HepG2 (cell line): ENCODE data around the gene ZMYND8. TPM values are rescaled to one million over a fixed set of nuclear protein-coding genes. Genes with fewer than 3 reads are reported as not detected.

Source experiments
- CENPBD1 ChIP-seq: sonication (generic); formaldehyde crosslinking; IDR thresholded peaks from 2 replicates; pipeline ENCODE4 v1.8.0; 2022; ENCODE audit warnings: missing genetic modification reagents, low read depth, mild to moderate bottlenecking, borderline replicate concordance
- CHD2 ChIP-seq: IDR thresholded peaks from 2 replicates; pipeline ENCODE4 v1.6.1; 2011; ENCODE audit warnings: low read depth, low read length, improper control_type of control experiment
- EHMT2 ChIP-seq: fragments of 200-600 bp; sonication (generic); IDR thresholded peaks from 2 replicates; pipeline ENCODE4 v1.7.0; 2017; ENCODE audit warnings: antibody characterized with exemption, low read depth, low read length, borderline replicate concordance
- EZH2 ChIP-seq: conservative IDR thresholded peaks from 2 replicates; pipeline ENCODE4 v1.6.1; 2012; ENCODE audit warnings: mild to moderate bottlenecking, low read depth, low read length, moderate library complexity
- FOXK1 ChIP-seq: sonication (generic); formaldehyde crosslinking; IDR thresholded peaks from 2 replicates; pipeline ENCODE4 v1.4.0; 2020; ENCODE audit warnings: low read depth, missing genetic modification reagents, borderline replicate concordance
- GATA4 ChIP-seq: sonication (generic); IDR thresholded peaks from 2 replicates; pipeline ENCODE4 v1.6.1; 2016; ENCODE audit warnings: antibody characterized with exemption, low read depth, borderline replicate concordance
- HDAC1 ChIP-seq: sonication (generic); formaldehyde crosslinking; IDR thresholded peaks from 2 replicates; pipeline ENCODE4 v1.5.1; 2020; ENCODE audit warnings: mild to moderate bottlenecking, missing genetic modification reagents
- ISX ChIP-seq: sonication (generic); formaldehyde crosslinking; conservative IDR thresholded peaks from 2 replicates; pipeline ENCODE4 v1.5.0; 2020; ENCODE audit warnings: missing genetic modification reagents
- KLF11 ChIP-seq: IDR thresholded peaks from 2 replicates; pipeline ENCODE4 v1.6.1; 2016; ENCODE audit warnings: missing compliant biosample characterization
- KLF12 ChIP-seq: sonication (generic); formaldehyde crosslinking; IDR thresholded peaks from 2 replicates; pipeline ENCODE4 v1.4.0; 2020; ENCODE audit warnings: missing genetic modification reagents, borderline replicate concordance
- MBNL3 ChIP-seq: fragments of 250-450 bp; sonication (Bioruptor Pico); conservative IDR thresholded peaks from 2 replicates; pipeline ENCODE4 v1.8.0; 2022; ENCODE audit warnings: mild to moderate bottlenecking, inconsistent platforms
- PBX3 ChIP-seq: sonication (generic); formaldehyde crosslinking; IDR thresholded peaks from 2 replicates; pipeline ENCODE4 v1.8.1; 2023; ENCODE audit warnings: missing genetic modification reagents, inconsistent platforms, borderline replicate concordance
- POLR2A ChIP-seq, 2 experiments: IDR thresholded peaks; 2 replicates each; pipeline ENCODE4 v1.6.1; 2011; ENCODE audit warnings: low read depth in 2 of 2, low read length in 2 of 2, mild to moderate bottlenecking in 1 of 2, moderate library complexity in 1 of 2; ENCODE audit not compliant: insufficient read depth in 1 of 2
- PREB ChIP-seq: sonication (generic); formaldehyde crosslinking; IDR thresholded peaks from 2 replicates; pipeline ENCODE4 v1.4.0; 2020; ENCODE audit warnings: missing genetic modification reagents
- SIX4 ChIP-seq: sonication (generic); formaldehyde crosslinking; IDR thresholded peaks from 2 replicates; pipeline ENCODE4 v1.4.0; 2020; ENCODE audit warnings: missing genetic modification reagents
- SMYD3 ChIP-seq: sonication (generic); formaldehyde crosslinking; IDR thresholded peaks from 2 replicates; pipeline ENCODE4 v1.8.1; 2023; ENCODE audit warnings: mild to moderate bottlenecking, missing genetic modification reagents
- SP140L ChIP-seq: sonication (generic); formaldehyde crosslinking; IDR thresholded peaks from 2 replicates; pipeline ENCODE4 v1.4.0; 2020; ENCODE audit warnings: missing genetic modification reagents, borderline replicate concordance
- SRF ChIP-seq: IDR thresholded peaks from 2 replicates; pipeline ENCODE4 v1.6.1; 2011; ENCODE audit warnings: mild to moderate bottlenecking, low read depth, low read length, moderate library complexity
- STAT6 ChIP-seq: sonication (generic); formaldehyde crosslinking; IDR thresholded peaks from 2 replicates; pipeline ENCODE4 v1.4.0; 2020; ENCODE audit warnings: missing genetic modification reagents, mild to moderate bottlenecking, borderline replicate concordance
- U2AF1 ChIP-seq: fragments of 200-400 bp; formaldehyde crosslinking; optimal IDR thresholded peaks from 2 replicates; pipeline ENCODE3; 2017; ENCODE audit warnings: mild to moderate bottlenecking, low read depth, low read length
- ZNF251 ChIP-seq: sonication (generic); formaldehyde crosslinking; IDR thresholded peaks from 2 replicates; pipeline ENCODE4 v1.9.0; 2021; ENCODE audit warnings: mild to moderate bottlenecking, missing genetic modification reagents
- ZNF264 ChIP-seq: sonication (generic); formaldehyde crosslinking; IDR thresholded peaks from 2 replicates; pipeline ENCODE4 v1.4.0; 2020; ENCODE audit warnings: missing genetic modification reagents
- ZNF549 ChIP-seq: sonication (generic); formaldehyde crosslinking; IDR thresholded peaks from 2 replicates; pipeline ENCODE4 v1.5.0; 2020; ENCODE audit warnings: missing genetic modification reagents
- ZNF703 ChIP-seq: sonication (generic); formaldehyde crosslinking; IDR thresholded peaks from 2 replicates; pipeline ENCODE4 v1.5.1; 2020; ENCODE audit warnings: missing genetic modification reagents, mild to moderate bottlenecking, moderate library complexity, borderline replicate concordance
- ZNF713 ChIP-seq: sonication (generic); formaldehyde crosslinking; IDR thresholded peaks from 2 replicates; pipeline ENCODE4 v1.4.0; 2020; ENCODE audit warnings: mild to moderate bottlenecking, missing genetic modification reagents
- ZNF740 ChIP-seq: sonication (generic); formaldehyde crosslinking; IDR thresholded peaks from 2 replicates; pipeline ENCODE4 v1.4.0; 2020; ENCODE audit warnings: missing genetic modification reagents
- polyA plus RNA-seq, 8 experiments: library from polyadenylated mRNA; depleted of rRNA in 3 of 8; stranded (reverse) in 7 of 8; unstranded in 1 of 8; fragments of >200 nt; fragmentation: Illumina TruSeq in 4 of 8; extraction: Trizol in 4 of 8; gene quantifications; 2 replicates each; pipeline versions ENCODE4 v1.2.1 to v1.2.3, GENCODE V29; 2011 to 2016; ENCODE audit warnings: low read depth in 4 of 8, missing spikeins in 1 of 8, mixed read lengths in 1 of 8; ENCODE audit not compliant: insufficient read depth in 1 of 8
- total RNA-seq, 5 experiments: library from RNA; depleted of rRNA; stranded (reverse); fragments of >200 nt; fragmentation: Illumina TruSeq; extraction: Trizol; gene quantifications; 2 replicates each; pipeline ENCODE4 v1.2.3, GENCODE V29; 2016; ENCODE audit warnings: low read depth in 1 of 5

Gene ZMYND8
- total and polyA plus RNA-seq, 2 of the 13 experiments (the other 11 are each of a cell fraction or from before 2014, with no cell fraction given): 53.9 to 84.7 TPM

GRCh38 chr20:47320990-47321805, 35.3 kb downstream of the ZMYND8 start (continued):
- TF ChIP-seq CHD2: no peak
- no peak for TF ChIP-seq CENPBD1 (CRISPR knock-in tag)
- TF ChIP-seq ZNF251 (CRISPR knock-in tag): no peak
- TF ChIP-seq ZNF703 (CRISPR knock-in tag): no peak
- TF ChIP-seq U2AF1: no peak
- TF ChIP-seq PREB (CRISPR knock-in tag): no peak
- TF ChIP-seq PBX3 (CRISPR knock-in tag): no peak
- TF ChIP-seq KLF12: no peak
- peak; percentile 58 for TF ChIP-seq SIX4 (CRISPR knock-in tag)
- TF ChIP-seq ZNF740 (CRISPR knock-in tag): no peak
- no peak for TF ChIP-seq SP140L (CRISPR knock-in tag)
- TF ChIP-seq KLF11 (CRISPR knock-in tag): peak; percentile 21; the same call in 1 of the 2 replicates
- TF ChIP-seq ZNF264: no peak; the same call in 1 of the 2 replicates
- peak in 1 of 2 experiments; percentile 12; a peak in 1 of 4 replicates for TF ChIP-seq POLR2A (IDR thresholded peaks at IDR 0.05; ENCODE audit: insufficient read depth in 1 of 2, low read depth in 2 of 2, low read length in 2 of 2)
- no peak for TF ChIP-seq ZNF713 (CRISPR knock-in tag)
- no peak for TF ChIP-seq SMYD3 (CRISPR knock-in tag)
- no peak for TF ChIP-seq SRF
- peak; percentile 52; the same call in 1 of the 2 replicates for TF ChIP-seq EHMT2
- no peak; the same call in none of the 2 replicates for TF ChIP-seq HDAC1
- no peak for TF ChIP-seq MBNL3
- TF ChIP-seq FOXK1 (CRISPR knock-in tag): peak; percentile 65; the same call in 1 of the 2 replicates
- no peak for TF ChIP-seq EZH2
- no peak for TF ChIP-seq ISX (CRISPR knock-in tag)
- TF ChIP-seq GATA4: no peak
- 0 out of 2 replicates have a peak, but pooled peaks have one; percentile 32 for TF ChIP-seq STAT6 (CRISPR knock-in tag)
- TF ChIP-seq ZNF549 (CRISPR knock-in tag): no peak
